Hepatocyte (in vitro differentiated cells): ENCODE data around the gene RNF39. TPM values are rescaled to one million over a fixed set of nuclear protein-coding genes. Genes with fewer than 3 reads are reported as not detected.

Experiments used
- DNase-seq: peaks from one replicate; pipeline ENCODE4 v3.0.0-alpha.2; 2016; ENCODE audit warnings: low spot score
- H2AFZ ChIP-seq: fragments of 200-600 bp; sonication (generic); 2 replicates; pipeline ENCODE4 v1.6.0; 2016; ENCODE audit warnings: antibody characterized with exemption, mild to moderate bottlenecking
- H3K27ac ChIP-seq: fragments of 200-600 bp; sonication (generic); 2 replicates; pipeline ENCODE4 v1.5.1; 2016; ENCODE audit warnings: mild to moderate bottlenecking
- H3K27me3 ChIP-seq: fragments of 200-600 bp; sonication (generic); 2 replicates; pipeline ENCODE4 v1.6.1; 2016
- H3K36me3 ChIP-seq: fragments of 200-600 bp; sonication (generic); replicated peaks from 2 replicates; pipeline ENCODE4 v1.5.1; 2016; ENCODE audit warnings: low read depth; ENCODE audit not compliant: insufficient read depth
- H3K4me1 ChIP-seq: fragments of 200-600 bp; sonication (generic); 2 replicates; pipeline ENCODE4 v1.5.1; 2016; ENCODE audit warnings: mild to moderate bottlenecking, moderate library complexity; ENCODE audit not compliant: insufficient read depth
- H3K4me2 ChIP-seq: fragments of 200-600 bp; sonication (generic); 2 replicates; pipeline ENCODE4 v1.6.0; 2016
- H3K4me3 ChIP-seq: fragments of 200-600 bp; sonication (generic); 2 replicates; pipeline ENCODE4 v1.5.1; 2016; ENCODE audit warnings: mild to moderate bottlenecking
- H3K79me2 ChIP-seq: fragments of 200-600 bp; sonication (generic); 2 replicates; pipeline ENCODE4 v1.6.0; 2017; ENCODE audit warnings: mild to moderate bottlenecking
- H3K9me2 ChIP-seq: fragments of 200-600 bp; sonication (generic); replicated peaks from 2 replicates; pipeline ENCODE4 v1.6.0; 2017; ENCODE audit warnings: mild to moderate bottlenecking; ENCODE audit not compliant: insufficient read depth
- H3K9me3 ChIP-seq: fragments of 200-600 bp; sonication (generic); 2 replicates; pipeline ENCODE4 v1.5.1; 2016; ENCODE audit warnings: low read depth, mild to moderate bottlenecking
- H4K20me1 ChIP-seq: fragments of 200-600 bp; sonication (generic); 2 replicates; pipeline ENCODE4 v1.6.0; 2016; ENCODE audit warnings: mild to moderate bottlenecking; ENCODE audit not compliant: insufficient read depth, poor library complexity, severe bottlenecking
- CTCF ChIP-seq: fragments of 200-600 bp; sonication (generic); IDR thresholded peaks from 2 replicates; pipeline ENCODE4 v1.5.1; 2016; ENCODE audit warnings: antibody characterized with exemption, mild to moderate bottlenecking; ENCODE audit not compliant: poor library complexity
- EZH2 ChIP-seq: fragments of 200-600 bp; sonication (generic); IDR thresholded peaks from 2 replicates; pipeline ENCODE4 v1.6.1; 2016; ENCODE audit warnings: antibody characterized with exemption, mild to moderate bottlenecking, borderline replicate concordance
- EZH2phosphoT487 ChIP-seq: fragments of 200-600 bp; sonication (generic); IDR thresholded peaks from one replicate; pipeline ENCODE4 v1.6.1; 2018; ENCODE audit warnings: antibody characterized with exemption, mild to moderate bottlenecking, low read depth, moderate library complexity; ENCODE audit not compliant: unreplicated experiment, severe bottlenecking
- WGBS: methylation state at CpG from one replicate; pipeline ENCODE4 v1.1.6; 2016; ENCODE audit warnings: low lambda C conversion rate; ENCODE audit errors: missing lambda C conversion rate; 5-methylcytosine and 5-hydroxymethylcytosine counted together
- polyA plus RNA-seq: library from polyadenylated mRNA; unstranded; fragments of >200 nt; fragmentation: Nextera tagmentation; extraction: Ambion mirVana; gene quantifications from 2 replicates; pipeline ENCODE4 v1.2.1, GENCODE V29; 2016
- total RNA-seq: library from RNA; depleted of rRNA; stranded (reverse); fragments of >200 nt; gene quantifications from 2 replicates; pipeline ENCODE4 v1.2.3, GENCODE V29; 2014

RNF39 gene
- total and polyA plus RNA-seq, 2 experiments from 2014 or later: 0.73 to 3.3 TPM

DNA sequence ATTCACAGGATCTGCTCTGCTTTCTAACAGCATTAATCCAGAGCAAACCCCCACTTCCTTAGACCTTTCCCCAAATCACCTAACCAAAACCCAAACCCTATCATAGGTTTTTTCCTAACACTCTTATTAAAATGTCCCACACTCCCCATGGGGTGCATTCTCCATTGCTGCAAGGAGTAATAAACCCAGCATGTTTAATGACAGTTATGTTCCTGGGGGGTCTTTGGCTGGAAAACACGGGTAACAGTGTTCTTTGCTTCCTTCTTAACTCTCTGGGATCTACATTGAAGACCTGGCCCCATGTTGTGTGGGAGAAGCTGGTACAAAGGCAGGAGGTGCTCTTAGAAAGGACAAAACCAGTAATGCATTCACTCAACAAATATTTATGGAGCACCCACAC is 21.3 kb upstream of the RNF39 start:
- TF ChIP-seq EZH2phosphoT487 (no peak), CTCF (no peak), EZH2 (no peak)
- H2AFZ ChIP-seq: no peak overlapping the region
- no peak overlapping the region for H3K4me2 ChIP-seq
- 53% methylated on average over 1 of the region's 1 CpG for WGBS
- H3K4me3 ChIP-seq: no peak overlapping the region
- H3K9me3 ChIP-seq: no peaks in the 10 kb centered on the region
- peaks cover 61% of the 10 kb centered on the region for H3K27me3 ChIP-seq
- peaks cover 18% of the 10 kb centered on the region for H3K4me1 ChIP-seq
- no peaks in the 10 kb centered on the region for H4K20me1 ChIP-seq
- no peak for DNase-seq
- H3K9me2 ChIP-seq: no peaks in the 10 kb centered on the region
- no peaks in the 10 kb centered on the region for H3K79me2 ChIP-seq
- H3K27ac ChIP-seq: no peak overlapping the region
- no peaks in the 10 kb centered on the region for H3K36me3 ChIP-seq

DNA sequence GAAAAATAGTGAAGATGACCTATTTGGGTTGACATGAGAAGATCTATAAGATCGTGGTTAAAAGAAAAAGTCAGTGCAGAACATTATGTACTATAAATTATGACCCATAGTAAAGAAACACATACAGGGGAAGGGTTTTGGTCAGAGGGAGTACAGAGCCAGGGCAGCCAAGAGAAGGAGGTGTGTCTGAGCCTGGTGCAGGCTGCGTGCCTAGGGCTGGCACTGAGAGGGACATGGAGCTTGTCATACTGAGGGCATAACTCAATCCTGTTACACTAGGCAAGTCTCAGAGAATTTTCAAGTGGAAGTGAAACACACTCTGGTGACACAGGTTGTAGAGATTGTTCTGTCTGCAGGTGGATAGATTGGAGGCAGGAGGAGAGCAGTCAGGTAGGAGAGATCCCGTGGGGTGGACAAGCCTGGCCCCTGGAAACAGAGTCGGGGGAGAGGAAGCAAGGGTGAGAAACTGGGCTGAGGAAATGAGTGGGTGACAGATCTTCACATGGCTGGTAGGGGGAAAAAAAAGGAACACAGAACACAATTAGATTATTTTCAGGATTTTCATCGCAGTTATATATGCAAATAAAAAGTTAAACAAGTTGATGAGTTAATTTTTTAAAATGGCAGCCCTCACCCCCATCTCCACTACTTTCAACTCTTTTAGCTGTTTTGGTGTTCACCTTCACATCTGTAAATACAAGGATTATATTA is 18.5 kb upstream of the RNF39 start:
- Histone ChIP-seq H3K4me2 (no peak overlapping the region), H3K4me3 (no peak overlapping the region), H2AFZ (no peak overlapping the region), H3K36me3 (no peaks in the 10 kb centered on the region), H3K27me3 (peaks cover 46% of the 10 kb centered on the region), H3K4me1 (peaks cover 8% of the 10 kb centered on the region), H3K9me3 (no peaks in the 10 kb centered on the region), H3K9me2 (no peaks in the 10 kb centered on the region), H3K79me2 (no peaks in the 10 kb centered on the region), H3K27ac (no peak overlapping the region), H4K20me1 (no peaks in the 10 kb centered on the region)
- no peak for DNase-seq
- 84% methylated on average over 5 of the region's 5 CpGs for WGBS
- TF ChIP-seq EZH2 (no peak), CTCF (no peak), EZH2phosphoT487 (no peak)

- Histone ChIP-seq H3K27ac (no peak overlapping the region), H3K79me2 (no peaks in the 10 kb centered on the region), H3K36me3 (no peaks in the 10 kb centered on the region), H3K4me2 (no peak overlapping the region), H3K4me1 (peaks cover 8% of the 10 kb centered on the region), H3K9me3 (no peaks in the 10 kb centered on the region), H2AFZ (no peak overlapping the region), H4K20me1 (no peaks in the 10 kb centered on the region), H3K27me3 (peaks cover 40% of the 10 kb centered on the region), H3K4me3 (no peak overlapping the region), H3K9me2 (no peaks in the 10 kb centered on the region)
- TF ChIP-seq EZH2phosphoT487 (no peak), EZH2 (no peak), CTCF (no peak)
- no peak for DNase-seq
- 72% methylated on average over 6 of the region's 6 CpGs for WGBS
Measured at GRCh38 chr6:30092852-30093543, 17.4 kb upstream of the RNF39 start.
